Inflammatory macrophage treated with lipopolysaccharide for 1 hour (primary cell): ENCODE results near the gene TAS2R41.
A peak's percentile ranks its signal among the peaks of the same experiment; 100 is the strongest.

Source experiments
- DNase-seq, 2 donors: peaks; one replicate each; pipeline ENCODE4 v3.0.0-alpha.2; 2020 to 2022

Gene TAS2R41

DNA sequence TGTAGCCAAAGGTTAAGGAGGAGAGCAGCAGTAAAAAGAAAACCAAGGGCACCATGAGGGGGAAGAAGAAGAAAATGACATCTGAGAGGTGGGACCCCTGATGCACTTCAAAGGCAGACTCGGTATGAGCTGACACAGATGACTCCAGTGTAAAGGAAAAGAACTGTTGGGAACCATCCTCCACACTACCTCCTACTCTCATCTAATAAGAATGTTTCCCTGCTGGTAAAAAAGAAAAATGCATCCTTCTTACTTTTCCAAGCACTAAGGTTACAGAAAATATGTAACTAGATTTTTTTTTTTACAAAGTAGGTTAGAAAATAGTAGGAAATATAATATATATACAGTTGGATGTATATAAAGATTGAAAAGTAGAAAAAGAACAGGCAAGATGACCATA lies 16.9 kb downstream of the TAS2R41 start:
- no peak for DNase-seq

DNA sequence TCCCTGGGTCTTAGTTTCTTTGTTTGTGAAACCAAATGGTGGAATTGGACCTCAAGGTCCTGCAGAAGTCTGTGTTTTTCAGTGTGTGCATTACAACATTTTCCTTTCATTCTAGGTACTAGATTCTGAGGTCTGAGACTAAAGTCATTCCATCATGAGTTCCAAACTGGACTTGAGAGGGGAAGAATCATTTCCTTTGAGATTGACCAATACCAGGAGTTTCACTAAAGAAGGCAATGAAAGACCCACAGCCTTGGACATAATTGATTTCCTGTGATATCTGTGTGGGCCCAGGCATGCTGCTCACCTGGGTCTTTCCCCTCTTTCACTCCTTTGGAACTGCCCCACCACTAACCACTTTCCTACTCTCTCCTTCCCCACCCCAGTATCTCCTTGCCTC lies 18.2 kb downstream of the TAS2R41 start:
- DNase-seq, result peak in 1 of 2 donors; percentile 78

DNA sequence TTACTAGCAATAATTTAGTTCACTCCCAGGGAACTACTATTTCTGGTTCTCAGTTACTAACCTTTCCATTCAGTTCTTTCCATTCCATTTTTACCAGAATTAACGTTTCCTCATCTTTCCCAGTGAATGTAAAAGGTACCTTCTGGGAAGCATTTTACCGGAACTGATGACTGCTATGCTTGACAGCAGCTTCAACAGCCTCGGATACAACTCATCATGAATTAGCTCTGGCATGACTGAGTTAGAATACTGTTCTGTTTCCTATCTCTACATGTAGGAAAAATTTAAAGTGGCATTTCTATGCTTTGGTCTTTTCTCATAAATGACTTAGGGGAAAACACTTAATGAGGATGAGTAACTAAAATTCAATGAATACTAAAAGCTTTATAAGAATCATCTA lies 18.6 kb downstream of the TAS2R41 start:
- DNase-seq, result no peak

DNA sequence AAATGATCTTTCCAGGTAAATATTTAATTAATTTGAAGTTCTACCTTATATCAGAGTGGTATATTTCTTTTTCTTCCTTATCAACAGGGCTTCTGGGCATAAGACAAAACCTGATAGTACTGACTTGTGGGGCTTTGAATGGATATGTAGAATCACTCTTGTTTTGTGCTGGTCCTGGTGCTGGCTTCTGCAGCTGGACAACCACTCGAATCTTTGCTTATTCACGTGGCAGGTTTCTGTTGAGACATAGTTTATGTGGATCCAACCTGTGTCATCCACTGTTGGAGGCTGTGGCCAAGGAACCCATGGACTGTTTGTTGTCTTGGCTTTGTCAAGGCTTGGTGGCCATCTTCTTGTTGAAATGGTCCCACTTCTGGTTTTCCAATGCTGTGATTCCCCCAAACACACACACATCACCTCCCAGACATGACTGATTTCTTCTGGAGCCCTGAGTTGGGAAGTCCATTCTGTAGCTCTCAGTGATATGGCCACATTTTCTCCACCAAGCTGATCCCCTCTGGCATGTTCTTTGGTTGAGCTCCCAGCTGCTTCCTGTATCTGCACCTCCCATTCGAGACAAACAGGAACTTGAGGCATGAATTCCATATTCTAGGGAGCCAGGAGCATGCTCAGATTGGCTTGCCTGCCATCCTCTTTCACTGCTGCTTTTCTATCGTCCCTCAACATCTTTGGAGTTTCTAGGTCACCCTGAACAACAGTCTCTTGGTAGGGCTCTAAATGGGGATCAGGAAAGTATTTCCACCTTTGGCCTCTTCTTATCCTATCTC lies 19.5 kb downstream of the TAS2R41 start:
- DNase-seq, result no peak

DNA sequence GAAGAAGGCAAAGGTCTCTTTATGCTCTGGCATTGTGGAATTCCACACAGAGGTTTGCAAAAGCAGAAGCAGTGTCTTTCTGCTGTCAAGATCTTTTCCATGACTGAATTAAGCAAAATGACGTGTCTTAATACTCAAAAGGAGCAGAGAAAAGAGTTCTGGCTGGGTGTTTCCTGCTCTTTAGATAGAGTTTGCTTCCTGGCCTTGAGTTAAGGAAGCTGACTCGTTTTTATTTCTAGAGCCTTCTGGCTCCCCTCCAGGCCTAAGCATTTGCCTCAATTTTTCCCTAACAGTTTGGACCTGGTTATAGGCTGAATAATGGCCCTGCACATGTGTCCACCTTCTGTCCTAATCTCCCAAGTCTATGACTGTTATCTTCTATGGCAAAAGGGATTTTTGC lies 21.6 kb downstream of the TAS2R41 start:
- DNase-seq, result peak; percentile 51 to 73

DNA sequence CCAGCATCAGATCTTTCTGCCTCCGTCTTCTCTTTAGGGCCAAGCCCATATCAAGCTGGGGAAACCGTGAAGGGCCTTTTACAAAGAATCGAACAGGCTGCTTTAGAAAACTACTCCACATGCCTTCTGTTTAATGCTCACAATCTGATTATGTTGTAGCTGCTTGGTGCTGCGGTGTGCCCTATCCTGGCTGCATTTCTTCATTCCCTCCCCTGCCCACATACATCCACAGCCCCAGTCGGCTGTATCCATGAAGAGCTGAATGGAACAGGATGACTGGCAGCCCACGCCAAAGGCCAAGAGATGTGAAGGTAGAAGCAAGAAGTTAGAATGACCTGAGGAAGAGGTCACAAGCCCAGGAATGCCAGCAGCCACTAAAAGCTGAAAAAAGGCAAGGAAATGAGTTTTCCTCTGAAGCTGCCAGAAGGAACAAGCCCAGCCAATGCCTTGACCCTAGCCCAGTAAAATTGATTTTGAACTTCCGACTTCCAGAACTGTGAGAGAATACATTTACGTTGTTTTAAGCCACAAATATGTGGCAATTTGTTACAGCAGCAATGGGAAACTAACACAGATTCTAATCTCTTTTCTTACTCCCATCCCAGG lies 22.2 kb downstream of the TAS2R41 start:
- DNase-seq, result no peak

DNA sequence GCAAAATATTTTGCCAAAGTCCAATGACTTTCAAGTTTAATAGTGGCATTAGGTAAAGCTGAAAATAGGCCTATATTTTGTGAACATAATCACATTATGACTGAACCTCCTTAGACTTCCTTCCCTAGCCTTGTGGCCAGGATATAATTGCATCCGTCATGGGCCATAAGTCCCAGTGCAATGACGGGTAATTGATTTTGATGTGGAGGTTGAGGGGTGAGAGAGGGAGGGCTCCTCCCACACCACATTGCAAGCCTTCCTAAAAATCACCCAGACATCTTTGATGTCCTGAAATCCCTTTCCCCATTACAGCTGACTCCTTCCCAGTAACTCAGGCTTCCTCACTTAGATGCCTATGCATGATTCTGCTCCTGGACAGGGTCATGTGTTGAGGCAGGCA lies 25.6 kb downstream of the TAS2R41 start:
- no peak for DNase-seq

DNA sequence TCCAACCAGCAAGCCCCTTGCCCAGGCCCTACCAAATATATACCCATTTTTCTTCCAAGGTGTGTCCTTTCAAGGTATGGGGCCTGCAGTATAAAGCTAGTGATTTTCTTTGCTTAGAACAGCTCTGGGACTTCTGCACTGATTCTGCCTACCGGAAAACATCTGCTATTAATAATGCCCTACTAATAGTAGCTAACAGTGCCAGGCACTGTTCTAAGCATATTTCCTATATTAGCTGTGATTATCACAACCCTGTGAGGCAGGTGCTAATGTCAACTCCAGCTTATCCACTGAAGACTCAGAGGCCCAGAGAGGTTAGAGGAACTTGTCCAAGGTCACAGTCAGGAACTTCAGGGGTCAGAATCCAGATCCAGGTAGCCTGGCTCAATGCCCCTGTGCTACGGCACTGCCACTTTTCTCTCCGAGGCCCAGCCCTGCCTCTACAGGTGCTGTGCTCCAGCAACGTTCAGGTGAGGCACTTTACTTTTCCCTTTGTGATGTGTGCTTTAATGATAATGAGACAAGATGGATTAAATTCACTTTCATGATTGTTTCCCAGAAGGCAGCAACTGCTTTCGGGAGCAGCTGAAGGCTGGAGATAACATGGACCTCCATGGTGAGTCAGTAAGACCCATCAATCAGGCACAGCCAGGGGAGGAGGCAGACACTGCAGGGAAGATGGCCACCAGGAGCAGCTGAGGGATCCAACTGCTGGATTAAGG lies 26.7 kb downstream of the TAS2R41 start:
- DNase-seq, result no peak

DNA sequence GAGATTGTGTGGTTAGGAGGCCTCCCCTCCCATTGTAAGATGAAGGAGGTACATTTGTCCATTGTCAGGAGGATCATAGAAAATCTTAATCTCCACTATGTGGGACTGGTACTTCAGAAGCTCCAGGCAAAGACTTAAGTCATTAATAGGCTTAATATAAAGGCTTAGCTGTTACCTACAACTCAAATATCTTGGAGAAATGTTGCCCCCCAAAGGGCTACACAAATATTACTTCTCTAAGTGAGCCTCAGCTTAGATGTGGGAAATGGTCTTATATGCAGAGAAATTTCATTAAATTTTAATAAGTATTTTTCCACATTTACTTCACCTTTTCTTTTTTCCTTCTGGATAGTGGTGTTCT lies 27.2 kb downstream of the TAS2R41 start:
- DNase-seq, result no peak

DNA sequence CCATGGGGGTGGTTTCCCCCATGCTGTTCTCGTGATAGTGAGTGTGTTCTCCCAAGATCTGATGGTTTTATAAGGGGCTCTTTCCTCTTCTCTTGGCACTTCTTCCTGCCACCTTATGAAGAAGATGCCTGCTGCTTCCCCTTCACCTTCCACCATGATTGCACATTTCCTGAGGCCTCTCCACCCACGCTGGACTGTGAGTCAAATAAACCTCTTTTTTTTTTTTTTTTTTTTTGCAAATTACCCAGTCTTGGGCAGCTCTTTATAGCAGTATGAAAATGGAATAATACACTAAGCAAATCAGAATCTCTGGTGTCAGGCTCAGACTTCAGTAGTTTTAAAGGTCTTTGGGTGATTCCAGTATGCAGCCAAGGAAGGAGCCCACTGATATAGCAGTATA lies 28.2 kb downstream of the TAS2R41 start:
- peak in 1 of 2 donors; percentile 51 for DNase-seq

DNA sequence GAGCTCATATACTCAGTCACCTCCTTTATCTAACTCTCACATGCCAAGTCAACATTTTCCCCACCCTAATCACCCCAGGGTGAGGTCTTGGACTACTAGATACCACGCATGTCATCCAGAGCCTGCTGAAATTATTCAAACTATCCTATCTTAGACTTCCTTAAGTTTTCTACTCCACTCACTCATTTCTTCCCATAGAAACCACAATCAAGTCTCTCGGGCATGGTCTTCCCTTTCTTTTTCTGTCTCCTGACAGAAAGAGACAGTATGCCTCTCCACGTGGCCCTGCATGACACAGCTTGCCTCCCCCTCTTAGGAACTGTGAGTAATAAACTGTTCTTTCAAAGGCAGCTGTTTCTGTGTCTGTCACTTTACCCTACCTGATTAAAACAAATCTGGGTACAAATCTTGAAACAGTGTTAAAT lies 29.4 kb downstream of the TAS2R41 start:
- DNase-seq, result peak in 1 of 2 donors; percentile 70

DNA sequence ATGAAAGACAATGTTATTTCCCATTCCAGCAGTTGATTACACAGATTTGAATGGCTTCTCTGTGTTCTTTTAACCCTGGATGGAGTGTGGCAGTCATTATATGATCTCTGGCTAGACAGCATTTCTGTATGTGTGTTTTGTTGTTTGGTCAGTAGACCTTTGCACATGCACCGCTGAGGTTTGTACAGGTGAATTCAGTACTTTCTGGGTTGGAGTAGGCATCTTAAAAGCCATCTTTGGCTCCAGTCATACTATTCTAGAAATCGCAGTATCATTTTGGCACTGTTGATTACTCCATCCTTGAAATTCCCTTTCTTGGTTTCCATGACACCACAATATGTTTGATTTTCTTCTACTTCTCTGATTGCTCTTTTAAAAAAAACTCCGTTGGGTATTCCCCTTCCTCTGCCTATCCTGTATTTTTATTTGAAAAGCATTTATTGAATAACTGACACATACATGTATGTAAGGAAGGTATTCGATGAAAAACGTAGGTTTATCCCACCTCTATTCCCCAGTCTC lies 29.9 kb downstream of the TAS2R41 start:
- peak; percentile 72 to 81 for DNase-seq

DNA sequence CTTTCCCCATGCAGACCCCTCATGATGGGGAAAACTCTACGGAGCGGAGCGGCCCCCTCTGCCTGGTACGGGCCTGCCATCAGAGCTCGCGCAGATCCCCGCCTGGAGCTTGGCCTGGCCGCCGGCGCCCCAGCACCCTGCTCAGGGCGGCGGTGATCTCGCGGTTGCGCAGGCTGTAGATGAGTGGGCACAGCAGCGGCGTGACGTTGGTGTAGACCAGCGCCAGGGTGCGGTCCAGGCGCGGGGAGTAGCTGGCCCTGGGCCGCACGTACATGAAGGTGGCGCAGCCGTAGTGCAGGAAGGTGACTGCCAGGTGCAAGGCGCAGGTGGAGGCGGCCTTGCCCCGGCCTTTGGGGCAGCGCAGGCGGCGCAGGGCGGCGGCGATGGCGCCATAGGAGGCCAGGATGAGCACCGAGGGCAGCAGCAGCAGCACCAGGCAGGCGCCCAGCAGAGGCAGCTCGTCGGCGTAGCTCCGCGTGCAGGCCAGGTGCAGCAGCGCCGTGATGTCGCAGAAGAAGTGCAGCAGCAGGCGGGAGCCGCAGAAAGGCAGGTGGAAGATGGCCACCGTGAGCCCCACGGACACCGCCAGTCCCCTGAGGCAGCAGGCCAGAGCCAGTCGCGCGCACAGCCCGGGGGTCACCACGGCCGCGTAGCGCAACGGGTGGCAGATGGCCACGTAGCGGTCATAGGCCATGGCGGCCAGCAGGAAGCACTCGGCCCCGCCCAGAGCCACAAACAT lies 33.4 kb downstream of the TAS2R41 start:
- DNase-seq, result no peak

DNA sequence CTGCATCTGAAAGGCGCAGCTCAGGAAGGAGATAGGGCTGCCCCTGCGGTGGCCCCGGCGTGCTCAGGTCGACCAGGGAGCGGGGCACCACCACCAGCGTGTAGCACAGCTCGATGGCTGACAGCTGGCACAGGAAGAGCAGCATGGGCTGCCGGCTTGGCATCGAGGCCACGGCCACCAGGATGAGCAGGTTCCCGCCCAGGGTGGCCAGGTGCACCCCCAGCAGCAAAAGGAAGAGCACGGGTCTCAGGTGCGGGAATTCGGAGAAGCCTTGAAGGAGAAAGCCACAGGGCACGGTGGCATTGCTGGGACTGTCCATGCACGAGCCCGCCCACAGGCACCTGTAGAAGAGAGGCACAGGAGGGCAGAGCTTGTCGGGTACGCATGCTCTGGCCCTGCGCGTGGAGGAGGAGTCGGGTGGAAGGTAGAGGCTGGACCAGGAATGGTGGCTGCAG lies 33.9 kb downstream of the TAS2R41 start:
- no peak for DNase-seq

DNA sequence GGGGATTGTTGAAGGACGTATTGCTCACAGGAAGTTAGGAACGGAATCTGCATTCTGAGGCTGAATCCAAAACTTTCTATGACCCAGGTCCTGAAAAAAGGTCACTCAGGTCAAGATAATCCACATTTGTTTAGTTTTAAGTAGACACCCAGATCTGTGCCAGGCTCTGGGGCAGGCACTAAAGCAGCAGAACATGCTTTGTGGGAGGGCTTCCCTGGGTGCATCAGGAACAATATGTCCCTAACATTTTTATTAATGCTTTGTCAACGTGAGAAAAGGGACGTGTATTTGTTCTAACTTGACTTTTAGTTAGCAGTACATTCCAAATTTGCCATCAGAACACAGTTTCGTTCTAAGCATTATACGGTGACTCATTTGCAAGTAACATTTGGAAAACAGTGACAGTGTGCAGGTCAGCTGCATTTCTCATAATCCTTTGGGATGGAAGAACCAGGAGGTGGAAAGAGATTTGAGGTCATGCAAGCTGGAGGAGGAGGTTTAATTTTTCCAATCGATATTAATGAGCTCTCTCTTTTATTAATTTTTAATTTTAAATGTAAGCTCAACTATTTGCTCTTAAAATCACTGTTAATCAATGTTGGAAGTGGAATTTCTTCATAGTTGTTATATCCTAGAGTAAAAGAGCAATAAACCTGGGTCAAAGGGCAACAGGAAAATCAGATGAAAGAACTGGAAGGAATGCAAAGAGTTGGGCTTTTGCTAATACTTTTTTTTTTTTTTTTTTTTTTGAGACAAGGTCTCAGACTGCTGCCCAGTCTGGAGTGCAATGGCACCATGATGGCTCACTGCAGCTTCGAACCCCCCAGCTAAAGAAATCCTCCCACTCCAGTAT lies 35.0 kb downstream of the TAS2R41 start:
- DNase-seq, result no peak

DNA sequence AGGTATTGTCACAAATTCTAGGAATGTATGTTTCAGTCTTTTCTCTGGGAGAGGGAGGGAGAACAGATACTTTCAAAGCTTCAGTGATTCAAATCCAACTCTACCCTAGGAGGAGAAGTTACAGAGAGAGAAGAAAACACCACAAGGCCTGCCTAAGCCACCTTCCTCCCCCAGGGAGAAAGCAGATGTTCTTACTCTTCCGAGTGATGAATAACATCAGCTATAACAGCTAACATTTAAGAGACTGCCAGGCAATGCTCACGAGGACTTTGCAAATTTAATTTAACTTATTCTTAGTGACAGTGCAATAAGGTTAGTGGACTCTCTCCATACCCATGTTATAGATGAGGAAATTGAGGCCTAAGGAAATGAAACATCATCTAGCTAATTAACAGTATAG lies 36.8 kb downstream of the TAS2R41 start:
- no peak for DNase-seq

DNA sequence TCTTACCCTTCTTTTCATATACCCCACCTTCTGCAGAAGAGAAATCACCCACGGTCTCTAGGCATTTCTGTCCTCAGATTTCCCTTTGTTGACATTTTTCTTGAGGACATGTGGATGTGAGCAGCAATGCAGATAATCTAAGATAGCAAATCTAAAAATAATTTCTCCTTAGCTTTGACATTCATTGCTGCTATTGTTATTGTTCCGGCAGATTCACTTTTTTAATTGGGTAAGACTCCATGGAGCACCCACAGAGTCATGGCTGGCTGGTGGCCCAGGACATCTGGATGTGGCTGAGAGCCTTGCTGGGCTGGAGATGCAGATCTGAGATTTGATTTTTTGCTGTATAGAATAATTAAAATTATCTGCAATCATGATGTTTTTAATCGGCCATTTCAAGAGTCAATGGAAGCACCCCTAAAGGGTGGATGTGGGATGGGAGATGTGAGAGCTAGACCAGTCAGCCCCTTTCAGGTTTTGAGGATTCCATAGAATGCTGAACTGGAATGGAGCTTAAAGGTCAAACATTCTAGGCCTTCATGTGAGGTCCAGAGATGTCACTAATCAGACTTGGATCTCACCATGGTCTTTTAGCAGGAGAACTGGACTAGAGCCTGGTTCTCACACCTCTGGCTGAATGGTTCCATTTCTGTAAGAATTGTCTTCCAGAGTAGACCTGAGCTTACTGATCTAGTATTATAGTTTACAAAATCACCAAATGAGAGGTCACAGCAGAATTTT lies 37.5 kb downstream of the TAS2R41 start:
- DNase-seq, result no peak

DNA sequence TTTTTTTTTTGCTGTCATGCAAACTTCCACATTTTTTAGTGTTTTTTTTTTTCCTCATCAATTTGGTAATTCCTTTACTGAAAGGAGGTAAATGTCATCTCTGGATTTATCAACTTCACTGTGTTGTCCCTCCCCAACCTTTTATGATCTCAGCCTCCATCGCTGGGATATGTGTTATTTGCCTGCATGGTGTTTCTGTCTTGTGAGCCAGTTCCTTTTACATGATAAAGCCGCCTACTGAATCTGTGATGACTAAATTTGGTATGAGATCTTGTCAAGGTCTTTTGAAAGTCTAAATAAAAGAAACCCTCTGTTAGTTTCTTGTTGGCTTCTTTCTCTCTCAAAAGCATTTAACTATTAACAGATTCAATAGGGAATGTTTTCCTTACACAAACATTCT lies 39.3 kb downstream of the TAS2R41 start:
- peak; percentile 53 to 73 for DNase-seq

DNA sequence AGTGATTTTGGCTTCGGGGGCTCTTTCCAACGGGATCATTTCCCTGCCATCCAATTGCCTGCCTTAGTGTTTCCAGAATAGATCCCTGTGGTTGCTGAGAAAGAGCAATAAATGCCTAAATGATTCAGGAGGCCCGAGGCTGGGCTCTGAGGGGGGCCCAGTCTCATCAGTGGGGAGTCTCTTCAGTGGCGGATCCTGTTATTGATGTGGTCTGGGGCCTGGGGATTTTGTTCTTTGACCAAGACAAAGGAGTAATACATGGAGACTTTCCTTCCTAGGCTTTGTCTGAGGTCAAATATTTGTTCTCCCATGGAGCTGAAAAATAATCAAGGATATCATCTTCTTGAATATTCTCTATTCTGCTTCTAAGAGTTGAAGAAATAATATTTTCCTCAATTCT lies 40.8 kb downstream of the TAS2R41 start:
- DNase-seq, result no peak

DNA sequence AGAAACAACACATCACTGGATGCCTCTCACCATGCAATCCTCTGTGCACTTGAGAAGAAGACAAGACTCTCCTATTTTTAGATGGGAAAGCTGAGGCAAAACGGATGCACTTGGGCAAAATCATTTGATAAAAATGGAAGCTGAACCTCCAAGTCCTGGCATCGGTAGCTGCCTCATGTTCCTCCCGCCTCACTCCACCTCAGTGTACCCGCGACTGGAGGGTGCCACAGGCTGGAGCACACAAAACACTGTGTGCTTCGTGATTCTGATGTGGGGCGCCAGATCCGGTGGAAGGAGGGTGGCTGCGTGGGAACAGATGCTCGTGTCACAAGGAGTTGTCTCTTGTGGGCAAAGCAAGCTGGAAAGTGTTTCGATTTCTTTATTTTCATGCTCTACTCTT lies 41.3 kb downstream of the TAS2R41 start:
- no peak for DNase-seq

DNA sequence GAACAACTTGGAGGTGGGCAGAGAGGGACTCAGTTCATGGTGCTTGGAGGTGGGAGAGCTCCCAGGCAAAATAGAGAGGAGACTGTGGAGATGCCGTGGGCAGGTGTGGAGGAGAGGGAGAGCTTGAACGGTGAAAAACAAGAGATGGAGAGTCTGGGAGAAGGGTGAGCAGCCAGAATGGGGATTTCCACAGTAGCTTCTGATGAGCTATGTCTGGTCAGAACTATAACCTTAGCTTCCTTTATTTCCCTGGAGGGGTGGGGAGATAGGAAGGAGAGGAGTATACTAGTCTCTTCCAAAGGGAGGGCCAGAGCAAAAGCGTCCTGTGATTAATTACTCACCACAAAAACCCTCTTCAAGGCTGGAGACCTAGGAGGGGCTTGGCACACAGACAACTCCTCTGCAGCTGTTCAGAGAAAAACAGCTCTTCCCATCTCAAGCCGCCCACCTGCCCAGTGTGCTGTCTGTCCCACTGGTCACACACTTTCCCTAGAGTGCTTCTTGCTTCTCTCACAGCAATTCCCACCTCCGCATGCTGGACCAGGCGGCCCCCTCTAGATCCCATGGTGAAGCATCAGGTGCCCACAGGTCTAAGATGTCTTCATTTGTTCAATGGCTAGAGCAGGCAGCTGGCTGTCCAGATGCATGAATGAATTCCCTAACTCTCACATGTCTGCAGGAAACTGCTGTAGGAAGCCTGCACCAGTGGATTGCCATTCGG lies 41.9 kb downstream of the TAS2R41 start:
- peak; percentile 48 to 72 for DNase-seq
